Type B pancreatic cell (in vitro differentiated cells): ENCODE data around the gene ACYP1. TPM values are rescaled to one million over a fixed set of nuclear protein-coding genes. Genes with fewer than 3 reads are reported as not detected.

ENCODE experiments used
- DNase-seq: peaks from one replicate; pipeline ENCODE4 v3.0.0; 2021; ENCODE audit warnings: mixed read lengths; ENCODE audit not compliant: unreplicated experiment; ENCODE audit errors: extremely low spot score
- H3K27ac Mint-ChIP-seq: 2 replicates; pipeline ENCODE4 v1.8.0; 2021; ENCODE audit warnings: mild to moderate bottlenecking, mixed read lengths
- H3K27me3 Mint-ChIP-seq: 2 replicates; pipeline ENCODE4 v1.8.0; 2021; ENCODE audit warnings: mixed read lengths
- H3K36me3 Mint-ChIP-seq: 2 replicates; pipeline ENCODE4 v1.8.0; 2021; ENCODE audit warnings: mixed read lengths
- H3K4me1 Mint-ChIP-seq: one replicate; pipeline ENCODE4 v1.8.0; 2021; ENCODE audit warnings: mixed read lengths; ENCODE audit not compliant: unreplicated experiment
- H3K4me3 Mint-ChIP-seq: 2 replicates; pipeline ENCODE4 v1.8.0; 2021; ENCODE audit warnings: mild to moderate bottlenecking, mixed read lengths
- H3K9me3 Mint-ChIP-seq: 2 replicates; pipeline ENCODE4 v1.8.0; 2021; ENCODE audit warnings: mixed read lengths
- long read RNA-seq: library from polyadenylated mRNA; unstranded; transcript quantifications from one replicate; pipeline ENCODE4 v2.0.0, GENCODE V29; 2020
- total RNA-seq: library from RNA; stranded (reverse); gene quantifications from 2 replicates; pipeline ENCODE4 v1.2.1, GENCODE V29; 2021; ENCODE audit warnings: low replicate concordance
- TF ChIP-seq, protein P1 (sequence below): fragments of 200-600 bp; sonication (generic); conservative IDR thresholded peaks from 2 replicates; pipeline ENCODE4 v1.5.0; 2021; ENCODE audit warnings: antibody characterized with exemption, mild to moderate bottlenecking

Gene ACYP1
- total RNA-seq = 12.9 and 20.7 TPM in 2 replicates
- long read RNA-seq, partial matches to known transcripts = 0 of 5 reads
- long read RNA-seq, other reads (novel, unspliced or antisense) = 1 of 5 reads

DNA sequence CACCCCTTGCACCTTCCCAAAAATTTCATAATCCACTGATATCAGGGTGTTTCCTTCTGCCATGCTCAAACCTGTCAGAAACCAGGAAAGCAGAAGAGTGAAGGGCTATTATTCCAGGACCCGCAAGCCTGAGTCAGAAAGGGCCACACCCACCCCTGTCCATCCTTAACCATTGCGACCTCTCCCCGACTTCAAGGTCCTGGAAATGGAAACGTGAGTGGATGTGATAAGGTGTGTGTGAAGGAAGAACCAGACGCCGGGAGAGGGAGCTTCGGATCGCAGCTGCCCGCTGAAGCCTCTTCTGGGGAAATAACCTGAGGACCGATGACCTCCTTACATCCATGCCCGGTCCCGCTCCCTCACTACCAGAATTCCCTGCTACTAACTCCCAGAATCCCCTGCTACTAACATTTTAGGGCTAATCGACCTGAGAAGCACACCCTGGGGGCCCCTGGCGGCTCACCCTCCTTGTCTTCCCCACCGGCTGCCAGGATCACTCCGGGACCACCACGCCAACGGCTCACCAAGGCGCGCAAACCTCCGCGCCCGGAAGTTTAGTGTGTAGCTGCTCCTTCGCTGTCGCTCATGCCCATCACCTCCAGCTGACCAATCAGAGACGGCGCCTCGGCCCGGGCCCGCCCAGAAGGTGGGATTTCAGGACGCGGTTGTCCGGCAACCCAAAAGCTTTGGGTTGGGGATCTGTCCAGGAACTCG, at the start of gene ACYP1:
ACYP1 (minus strand) TSS at position 534 of the 714 bp plus-strand sequence; CDS start at position 63, 471 bp downstream.
- peak; percentile 95 for DNase-seq
- Mint-ChIP-seq H3K27ac (peak within 1 kb of the TSS; percentile 89), H3K4me1 (peaks cover 17% of the 10 kb centered on the region), H3K36me3 (peaks cover 10% of the 10 kb centered on the region), H3K9me3 (peaks cover under 1% of the 10 kb centered on the region), H3K4me3 (peak within 1 kb of the TSS; percentile 99), H3K27me3 (no peaks in the 10 kb centered on the region)
- TF ChIP-seq, protein P1, sequence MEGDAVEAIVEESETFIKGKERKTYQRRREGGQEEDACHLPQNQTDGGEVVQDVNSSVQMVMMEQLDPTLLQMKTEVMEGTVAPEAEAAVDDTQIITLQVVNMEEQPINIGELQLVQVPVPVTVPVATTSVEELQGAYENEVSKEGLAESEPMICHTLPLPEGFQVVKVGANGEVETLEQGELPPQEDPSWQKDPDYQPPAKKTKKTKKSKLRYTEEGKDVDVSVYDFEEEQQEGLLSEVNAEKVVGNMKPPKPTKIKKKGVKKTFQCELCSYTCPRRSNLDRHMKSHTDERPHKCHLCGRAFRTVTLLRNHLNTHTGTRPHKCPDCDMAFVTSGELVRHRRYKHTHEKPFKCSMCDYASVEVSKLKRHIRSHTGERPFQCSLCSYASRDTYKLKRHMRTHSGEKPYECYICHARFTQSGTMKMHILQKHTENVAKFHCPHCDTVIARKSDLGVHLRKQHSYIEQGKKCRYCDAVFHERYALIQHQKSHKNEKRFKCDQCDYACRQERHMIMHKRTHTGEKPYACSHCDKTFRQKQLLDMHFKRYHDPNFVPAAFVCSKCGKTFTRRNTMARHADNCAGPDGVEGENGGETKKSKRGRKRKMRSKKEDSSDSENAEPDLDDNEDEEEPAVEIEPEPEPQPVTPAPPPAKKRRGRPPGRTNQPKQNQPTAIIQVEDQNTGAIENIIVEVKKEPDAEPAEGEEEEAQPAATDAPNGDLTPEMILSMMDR = no peak

DNA sequence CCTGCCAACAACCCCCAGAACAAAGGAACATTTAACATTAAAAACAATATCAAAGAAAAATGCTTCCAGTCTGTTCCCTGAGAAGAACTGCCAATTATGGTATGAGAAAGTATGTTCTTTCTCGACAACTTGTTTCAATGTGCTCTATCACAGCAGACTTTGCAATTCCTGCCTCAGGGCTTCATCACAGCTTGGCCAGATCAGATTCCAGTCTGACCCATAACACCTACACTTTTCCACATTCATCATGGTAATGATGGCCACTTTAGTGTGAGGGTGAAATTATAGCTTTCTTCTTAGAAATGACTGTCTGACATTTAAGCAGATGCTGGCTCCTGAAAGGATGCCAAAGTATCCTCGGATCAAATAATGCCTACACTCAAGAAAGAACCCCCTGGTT, 46.1 kb upstream of the ACYP1 start:
- DNase-seq = no peak
- no peak overlapping the region for H3K27ac Mint-ChIP-seq
- H3K27me3 Mint-ChIP-seq = no peaks in the 10 kb centered on the region
- peaks cover 52% of the 10 kb centered on the region for H3K36me3 Mint-ChIP-seq
- no peaks in the 10 kb centered on the region for H3K9me3 Mint-ChIP-seq
- TF ChIP-seq, protein P1 = no peak
- H3K4me1 Mint-ChIP-seq = no peaks in the 10 kb centered on the region
- no peak overlapping the region for H3K4me3 Mint-ChIP-seq

DNA sequence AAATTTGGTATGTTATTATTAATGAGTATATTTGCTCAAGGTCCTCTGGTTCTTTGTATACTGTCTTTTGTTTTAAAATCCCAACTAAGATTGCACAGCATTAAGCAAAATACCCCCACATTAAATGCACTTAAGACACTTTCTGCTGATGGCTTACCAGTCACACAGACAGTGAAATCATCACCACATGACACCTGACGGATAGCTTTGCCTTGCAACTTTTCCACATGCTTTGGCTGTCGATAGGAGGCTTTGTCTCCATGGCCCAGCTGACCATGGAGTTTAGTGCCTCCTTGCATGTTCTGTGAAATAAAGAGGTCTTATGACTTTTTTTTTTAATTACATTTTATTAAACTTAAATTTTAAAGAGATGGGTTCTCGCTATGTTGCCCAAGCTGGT, 43.4 kb upstream of the ACYP1 start:
- TF ChIP-seq, protein P1 = no peak
- Mint-ChIP-seq H3K27ac (no peak overlapping the region), H3K4me3 (no peak overlapping the region), H3K4me1 (no peaks in the 10 kb centered on the region), H3K36me3 (peaks cover 55% of the 10 kb centered on the region), H3K9me3 (no peaks in the 10 kb centered on the region), H3K27me3 (no peaks in the 10 kb centered on the region)
- no peak for DNase-seq

DNA sequence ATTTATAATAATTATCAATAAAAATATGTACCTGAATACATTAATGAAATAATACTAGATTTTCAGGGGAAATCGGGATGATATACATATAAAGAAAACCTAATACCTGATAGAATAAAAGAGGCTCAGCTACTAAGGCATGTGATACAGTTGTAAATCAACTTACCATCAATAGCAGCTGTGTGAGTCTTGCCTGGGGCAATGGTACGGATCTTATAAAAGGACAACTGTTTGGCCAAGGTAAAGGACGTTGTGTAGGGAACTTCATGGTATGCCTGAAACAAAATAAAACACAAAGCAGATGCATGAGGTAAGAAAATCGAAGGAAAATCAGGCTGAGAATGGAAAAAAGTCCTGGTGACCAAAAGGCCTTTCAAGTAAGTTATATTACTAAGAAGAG, 37.7 kb upstream of the ACYP1 start:
- TF ChIP-seq, protein P1 = no peak
- no peak overlapping the region for H3K27ac Mint-ChIP-seq
- no peak for DNase-seq
- H3K36me3 Mint-ChIP-seq = peaks cover 52% of the 10 kb centered on the region
- H3K9me3 Mint-ChIP-seq = no peaks in the 10 kb centered on the region
- no peak overlapping the region for H3K4me3 Mint-ChIP-seq
- no peaks in the 10 kb centered on the region for H3K27me3 Mint-ChIP-seq
- no peaks in the 10 kb centered on the region for H3K4me1 Mint-ChIP-seq

DNA sequence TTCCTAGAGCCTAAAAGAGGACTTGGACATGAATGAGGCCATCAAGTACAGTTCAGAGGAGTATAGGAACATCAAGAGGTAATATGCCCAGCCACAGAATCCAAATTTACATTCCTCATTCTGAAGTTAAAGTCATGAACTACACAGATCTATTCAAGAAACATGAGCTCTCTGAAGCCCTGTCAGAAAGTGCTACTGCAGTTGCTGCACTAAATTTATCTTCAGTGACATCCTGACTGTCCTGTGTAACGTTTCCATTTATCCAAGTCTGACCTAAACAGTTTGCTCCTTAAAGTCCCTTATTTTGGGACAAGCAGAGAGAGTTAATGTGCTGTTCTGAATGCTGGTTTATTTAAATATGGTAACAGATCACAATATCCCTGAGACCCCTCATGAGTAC, 34.9 kb upstream of the ACYP1 start:
- Mint-ChIP-seq H3K27ac (no peak overlapping the region), H3K4me1 (no peaks in the 10 kb centered on the region), H3K4me3 (no peak overlapping the region), H3K9me3 (no peaks in the 10 kb centered on the region), H3K27me3 (no peaks in the 10 kb centered on the region), H3K36me3 (peaks cover 47% of the 10 kb centered on the region)
- no peak for DNase-seq
- TF ChIP-seq, protein P1 = no peak
